HepG2 (cell line): ENCODE measurements around the gene CACNA2D3. TPM values are rescaled to one million over a fixed set of nuclear protein-coding genes. Genes with fewer than 3 reads are reported as not detected.

Source experiments
- ATAC-seq: fragments of 200-7000 bp; cut with Tn5 transposase; 3 replicates; pipeline ENCODE4 v1.9.1; 2020; ENCODE audit warnings: mild to moderate bottlenecking, moderate library complexity
- BruUV-seq: library from RNA; stranded (reverse); fragments of 400-500 nt; replicated peaks from 2 replicates; lab custom pipeline; 2021; lab: Mats Ljungman, UMichigan
- CTCF ChIA-PET: fragments of 300-600 bp; formaldehyde crosslinking; extraction: SDS; loops from one replicate; lab custom pipeline; 2021; ENCODE audit warnings: low total read pairs, inconsistent platforms, low intra/inter-chr PET ratio; lab: Yijun Ruan, JAX
- POLR2A ChIA-PET: fragments of 350-600 bp; sonication (Branson Sonifier 250); formaldehyde crosslinking; loops from one replicate; lab custom pipeline; 2020; ENCODE audit warnings: antibody characterized with exemption, inconsistent platforms; lab: Yijun Ruan, JAX
- DNase-seq: peaks from one replicate; pipeline ENCODE4 v3.0.0-alpha.2; 2015; ENCODE audit warnings: low spot score
- FAIRE-seq: peaks from 3 replicates; lab custom pipeline; 2011; peaks lifted over from hg19 to GRCh38; lab: Jason Lieb, UNC
- H2AFZ ChIP-seq: one replicate; pipeline ENCODE4 v1.6.1; 2011; ENCODE audit warnings: low read length, inconsistent platforms
- H3K27ac ChIP-seq: fragments of 300-600 bp; 3 replicates; pipeline ENCODE4 v1.8.0; 2011; ENCODE audit warnings: mixed run types, mild to moderate bottlenecking, mixed read lengths, low read length, inconsistent platforms; ENCODE audit not compliant: insufficient read depth; ENCODE audit errors: extremely low read length
- H3K27me3 ChIP-seq, 2 experiments: fragments of 200-600 bp in 1 of 2; 2 replicates in 1 of 2; 3 replicates in 1 of 2; pipeline versions ENCODE4 v1.6.0 to v1.8.0; 2011; ENCODE audit warnings: low read length in 2 of 2, mild to moderate bottlenecking in 2 of 2, moderate library complexity in 2 of 2, inconsistent platforms in 1 of 2; ENCODE audit not compliant: insufficient read depth in 2 of 2, control insufficient read depth in 1 of 2
- H3K36me3 ChIP-seq, 2 experiments: fragments of 200-600 bp in 1 of 2; replicated peaks in 1 of 2; 2 replicates in 1 of 2; 3 replicates in 1 of 2; pipeline versions ENCODE4 v1.5.1 to v1.8.0; 2011; ENCODE audit warnings: low read length in 2 of 2, inconsistent platforms in 1 of 2; ENCODE audit not compliant: insufficient read depth in 2 of 2, control insufficient read depth in 1 of 2
- H3K4me1 ChIP-seq: 2 replicates; pipeline ENCODE4 v1.5.1; 2012; ENCODE audit warnings: low read length, inconsistent platforms; ENCODE audit not compliant: insufficient read depth
- H3K4me2 ChIP-seq: 2 replicates; pipeline ENCODE4 v1.6.0; 2011; ENCODE audit warnings: low read depth, low read length, inconsistent platforms
- H3K4me3 ChIP-seq, 3 experiments: fragments of 200-600 bp in 1 of 3; sonication (generic), shearing (Covaris generic) in 1 of 3; replicated peaks in 1 of 3; 2 replicates each; pipeline ENCODE4 v1.5.1; 2011 to 2016; ENCODE audit warnings: low read length in 3 of 3, inconsistent platforms in 2 of 3, low read depth in 2 of 3, mild to moderate bottlenecking in 2 of 3, control low read depth in 1 of 3, mixed read lengths in 1 of 3; ENCODE audit not compliant: insufficient read depth in 1 of 3
- H3K79me2 ChIP-seq: one replicate; pipeline ENCODE4 v1.6.1; 2011; ENCODE audit warnings: low read length, inconsistent platforms; ENCODE audit not compliant: insufficient read depth
- H3K9ac ChIP-seq: 2 replicates; pipeline ENCODE4 v1.6.0; 2011; ENCODE audit warnings: mild to moderate bottlenecking, low read depth, low read length, inconsistent platforms; ENCODE audit not compliant: insufficient read depth
- H3K9me3 ChIP-seq: 2 replicates; pipeline ENCODE4 v1.5.1; 2012; ENCODE audit warnings: mild to moderate bottlenecking, low read length
- H4K20me1 ChIP-seq: 2 replicates; pipeline ENCODE4 v1.6.0; 2011; ENCODE audit warnings: inconsistent platforms, mild to moderate bottlenecking, low read length, moderate library complexity; ENCODE audit not compliant: insufficient read depth
- HOXD1 ChIP-seq: sonication (generic); formaldehyde crosslinking; IDR thresholded peaks from 2 replicates; pipeline ENCODE4 v1.5.0; 2020; ENCODE audit warnings: missing genetic modification reagents
- NCOA2 ChIP-seq: sonication (generic); formaldehyde crosslinking; IDR thresholded peaks from 2 replicates; pipeline ENCODE4 v1.8.0; 2022; ENCODE audit warnings: inconsistent platforms
- NR2F2 ChIP-seq: IDR thresholded peaks from 2 replicates; pipeline ENCODE4 v1.6.1; 2012; ENCODE audit warnings: low read depth, inconsistent platforms, borderline replicate concordance
- PRPF4 ChIP-seq: fragments of 200-400 bp; formaldehyde crosslinking; IDR thresholded peaks from 2 replicates; pipeline ENCODE4 v1.6.1; 2016; ENCODE audit warnings: low read length, low read depth; ENCODE audit not compliant: poor library complexity, severe bottlenecking
- TCF12 ChIP-seq, 2 experiments: fragments of 450-650 bp in 1 of 2; sonication (generic) in 1 of 2; formaldehyde crosslinking in 1 of 2; IDR thresholded peaks; 2 replicates each; pipeline versions ENCODE4 v1.6.1 to v1.8.0; 2017 to 2022; ENCODE audit warnings: antibody characterized with exemption in 1 of 2, mild to moderate bottlenecking in 1 of 2, missing genetic modification reagents in 1 of 2, moderate library complexity in 1 of 2
- U2AF1 ChIP-seq: fragments of 200-400 bp; formaldehyde crosslinking; optimal IDR thresholded peaks from 2 replicates; pipeline ENCODE3; 2017; ENCODE audit warnings: mild to moderate bottlenecking, low read depth, low read length
- ZNF281 ChIP-seq: sonication (generic); formaldehyde crosslinking; IDR thresholded peaks from 2 replicates; pipeline ENCODE4 v1.4.0; 2020; ENCODE audit warnings: missing genetic modification reagents, borderline replicate concordance
- ZNF329 ChIP-seq: sonication (generic); formaldehyde crosslinking; IDR thresholded peaks from 2 replicates; pipeline ENCODE4 v1.9.0; 2021; ENCODE audit warnings: low read depth, mild to moderate bottlenecking, missing genetic modification reagents
- ZNF7 ChIP-seq: IDR thresholded peaks from 2 replicates; pipeline ENCODE4 v1.6.1; 2016; ENCODE audit warnings: missing biosample characterization, missing genetic modification reagents
- WGBS: methylation state at CpG from one replicate; pipeline ENCODE4 v1.1.6; 2017; ENCODE audit warnings: low lambda C conversion rate; 5-methylcytosine and 5-hydroxymethylcytosine counted together
- in situ Hi-C: cut with HindIII; loops from 2 replicates; pipeline ENCODE4 v1.10.0; 2017; ENCODE audit warnings: low pct_unique_long_range_greater_than_20kb; ENCODE audit not compliant: extremely low pct_ligation_motif_present
- intact Hi-C: fragments of 100-400 bp; cut with micrococcal nuclease; formaldehyde crosslinking; loops from one replicate; pipeline ENCODE4 v1.10.0; 2022; ENCODE audit not compliant: unreplicated experiment
- polyA plus RNA-seq, 8 experiments: library from polyadenylated mRNA; depleted of rRNA in 3 of 8; stranded (reverse) in 7 of 8; unstranded in 1 of 8; fragments of >200 nt; fragmentation: Illumina TruSeq in 4 of 8; extraction: Trizol in 4 of 8; gene quantifications; 2 replicates each; pipeline versions ENCODE4 v1.2.1 to v1.2.3, GENCODE V29; 2011 to 2016; ENCODE audit warnings: low read depth in 4 of 8, missing spikeins in 1 of 8, mixed read lengths in 1 of 8; ENCODE audit not compliant: insufficient read depth in 1 of 8
- total RNA-seq, 5 experiments: library from RNA; depleted of rRNA; stranded (reverse); fragments of >200 nt; fragmentation: Illumina TruSeq; extraction: Trizol; gene quantifications; 2 replicates each; pipeline ENCODE4 v1.2.3, GENCODE V29; 2016; ENCODE audit warnings: low read depth in 1 of 5

CACNA2D3 gene
- total and polyA plus RNA-seq, 2 of the 13 experiments (the other 11 are each of a cell fraction or from before 2014, with no cell fraction given): not detected

GRCh38 chr3:55000953-55001352 lies 878.6 kb downstream of the CACNA2D3 start:
- Histone ChIP-seq H3K4me3 (no peak overlapping the region), H2AFZ (no peak overlapping the region), H3K79me2 (no peaks in the 10 kb centered on the region), H3K9me3 (no peaks in the 10 kb centered on the region), H3K4me1 (no peaks in the 10 kb centered on the region), H3K27me3 (0 out of 5 replicates have a peak, but pooled peaks cover 0 to 3% of the 10 kb centered on the region in 2 experiments), H3K36me3 (no peaks in the 10 kb centered on the region), H4K20me1 (no peaks in the 10 kb centered on the region), H3K4me2 (no peak overlapping the region), H3K27ac (no peak overlapping the region), H3K9ac (no peak overlapping the region)
- POLR2A ChIA-PET: no interaction called here
- no peak for ATAC-seq
- intact Hi-C loops: no loop called here
- FAIRE-seq: no peak
- TF ChIP-seq U2AF1 (no peak), PRPF4 (no peak), ZNF281 (CRISPR knock-in tag) (no peak), TCF12 (IDR thresholded peaks at IDR 0.05) (no peak), TCF12 (CRISPR knock-in tag; IDR thresholded peaks at IDR 0.05) (no peak), ZNF7 (CRISPR knock-in tag) (no peak), HOXD1 (no peak), NR2F2 (no peak), NCOA2 (no peak), ZNF329 (CRISPR knock-in tag) (no peak)
- no peak for DNase-seq
- in situ Hi-C loops: no loop called here
- CTCF ChIA-PET: no interaction called here
- no TSS peak for BruUV-seq
- 50% methylated on average over 4 of the region's 4 CpGs for WGBS
